K562 treated with DMSO at 1 percent for 24 hours (cell line): Measurements from ENCODE around the gene DDX6. TPM values are rescaled to one million over a fixed set of nuclear protein-coding genes. Genes with fewer than 3 reads are reported as not detected.

Source experiments
- total RNA-seq: library from RNA; unstranded; fragments of 300-600 nt; gene quantifications from 2 replicates; pipeline ENCODE4 v1.2.3, GENCODE V29; 2022; ENCODE audit warnings: low read depth; ENCODE audit not compliant: insufficient read depth

DDX6 gene, protein sequence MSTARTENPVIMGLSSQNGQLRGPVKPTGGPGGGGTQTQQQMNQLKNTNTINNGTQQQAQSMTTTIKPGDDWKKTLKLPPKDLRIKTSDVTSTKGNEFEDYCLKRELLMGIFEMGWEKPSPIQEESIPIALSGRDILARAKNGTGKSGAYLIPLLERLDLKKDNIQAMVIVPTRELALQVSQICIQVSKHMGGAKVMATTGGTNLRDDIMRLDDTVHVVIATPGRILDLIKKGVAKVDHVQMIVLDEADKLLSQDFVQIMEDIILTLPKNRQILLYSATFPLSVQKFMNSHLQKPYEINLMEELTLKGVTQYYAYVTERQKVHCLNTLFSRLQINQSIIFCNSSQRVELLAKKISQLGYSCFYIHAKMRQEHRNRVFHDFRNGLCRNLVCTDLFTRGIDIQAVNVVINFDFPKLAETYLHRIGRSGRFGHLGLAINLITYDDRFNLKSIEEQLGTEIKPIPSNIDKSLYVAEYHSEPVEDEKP
- 20.9 and 21.9 TPM in 2 replicates for total RNA-seq

DNA sequence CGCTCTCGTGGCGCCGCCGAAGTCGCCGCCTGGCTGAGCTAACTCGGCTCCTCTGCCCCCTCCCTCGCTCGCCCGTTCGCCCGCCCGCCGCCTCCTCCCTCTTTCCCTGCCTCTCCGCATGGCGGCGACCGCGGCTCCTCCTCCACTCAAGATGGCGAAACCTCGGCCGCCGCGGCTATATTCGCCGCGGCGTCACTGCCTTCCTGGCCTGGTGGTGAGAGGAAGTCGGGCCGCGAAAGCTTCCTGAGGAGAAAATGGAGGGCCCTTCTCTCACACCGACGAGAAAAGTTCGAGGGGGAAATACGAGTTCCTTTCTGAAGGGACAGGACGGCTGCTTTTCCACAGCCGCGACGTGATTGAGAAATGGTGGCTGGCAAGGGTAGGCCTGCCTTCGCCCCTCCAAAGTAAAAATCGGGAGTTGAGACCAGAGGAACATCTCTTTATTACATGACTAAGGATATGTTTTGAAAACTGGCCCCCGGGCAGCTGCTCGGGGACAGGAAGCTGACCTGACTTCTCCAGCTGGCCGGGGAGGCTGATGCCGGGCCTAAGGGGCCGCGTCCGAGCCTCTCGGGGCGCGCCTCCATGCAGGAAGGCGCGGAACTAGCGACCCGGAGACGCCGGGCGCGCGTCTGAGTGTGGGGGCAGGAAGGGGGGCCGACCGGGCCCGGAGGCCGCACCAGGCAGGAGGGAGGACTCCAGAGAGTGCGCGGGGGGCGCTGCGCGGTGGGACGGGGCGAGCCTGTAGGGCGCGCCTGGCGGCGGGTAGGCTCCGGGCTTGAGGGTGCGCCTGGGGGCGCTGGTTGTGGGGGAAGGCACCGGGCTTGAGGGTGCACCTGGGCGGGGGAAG is at the start of gene DDX6:
Gene DDX6, minus strand, starts transcription at position 54 of the 850 bp plus-strand sequence. CDS start 4,913 bp downstream, outside the sequence.

Other genes with a start within 250 kb of the DDX6 start
- 20.9 and 21.6 TPM in 2 replicates for gene IFT46, start 225.2 kb downstream of the DDX6 start, total RNA-seq
- gene ARCN1, start 218.8 kb downstream of the DDX6 start, total RNA-seq, result 98.4 and 105 TPM in 2 replicates
- 34.6 and 35.9 TPM in 2 replicates for gene PHLDB1, start 183.5 kb downstream of the DDX6 start, total RNA-seq
- not detected in 2 replicates for gene TREH, start 111.5 kb downstream of the DDX6 start, total RNA-seq
- not detected in 2 replicates for gene CXCR5, start 92.7 kb upstream of the DDX6 start, total RNA-seq
- gene BCL9L, start 134.8 kb upstream of the DDX6 start, total RNA-seq, result 14.4 and 16.6 TPM in 2 replicates
- gene UPK2, start 165.1 kb upstream of the DDX6 start, total RNA-seq, result not detected in 2 replicates
- gene FOXR1, start 180.6 kb upstream of the DDX6 start, total RNA-seq, result not detected in 2 replicates
- 9.1 and 9.2 TPM in 2 replicates for gene CENATAC, start 207.0 kb upstream of the DDX6 start, total RNA-seq
- gene RPS25, start 227.2 kb upstream of the DDX6 start, total RNA-seq, result 1,285 and 1,475 TPM in 2 replicates
- 150 and 152 TPM in 2 replicates for gene TRAPPC4, start 227.6 kb upstream of the DDX6 start, total RNA-seq
- 44.9 and 46.7 TPM in 2 replicates for gene SLC37A4, start 239.7 kb upstream of the DDX6 start, total RNA-seq